PFSK-1 (cell line): ENCODE measurements around the gene PSME1.

ENCODE experiments used
- FOXP2 ChIP-seq: optimal IDR thresholded peaks from 2 replicates; pipeline ENCODE3; 2011; ENCODE audit warnings: borderline replicate concordance, control low read depth, inconsistent platforms; ENCODE audit not compliant: insufficient read depth; ENCODE audit errors: extremely low read length, extremely low read depth
- POLR2AphosphoS5 ChIP-seq: IDR thresholded peaks from 2 replicates; pipeline ENCODE4 v1.6.1; 2012; ENCODE audit warnings: low read depth, mild to moderate bottlenecking, control low read depth, low read length, moderate library complexity
- SIN3A ChIP-seq: IDR thresholded peaks from 2 replicates; pipeline ENCODE4 v1.6.1; 2012; ENCODE audit warnings: mild to moderate bottlenecking, low read length, moderate library complexity, borderline replicate concordance; ENCODE audit not compliant: insufficient read depth
- TAF1 ChIP-seq: IDR thresholded peaks from 2 replicates; pipeline ENCODE4 v1.6.1; 2012; ENCODE audit warnings: low read length, control low read depth, borderline replicate concordance; ENCODE audit not compliant: insufficient read depth
- TF ChIP-seq, protein P1 (sequence below), 2 experiments: IDR thresholded peaks; 2 replicates each; pipeline versions ENCODE4 v1.6.1 to v1.8.0; 2011 to 2012; ENCODE audit warnings: low read depth in 2 of 2, low read length in 2 of 2, control low read depth in 1 of 2, inconsistent platforms in 1 of 2, mild to moderate bottlenecking in 1 of 2, moderate library complexity in 1 of 2; ENCODE audit not compliant: insufficient read depth in 1 of 2

DNA sequence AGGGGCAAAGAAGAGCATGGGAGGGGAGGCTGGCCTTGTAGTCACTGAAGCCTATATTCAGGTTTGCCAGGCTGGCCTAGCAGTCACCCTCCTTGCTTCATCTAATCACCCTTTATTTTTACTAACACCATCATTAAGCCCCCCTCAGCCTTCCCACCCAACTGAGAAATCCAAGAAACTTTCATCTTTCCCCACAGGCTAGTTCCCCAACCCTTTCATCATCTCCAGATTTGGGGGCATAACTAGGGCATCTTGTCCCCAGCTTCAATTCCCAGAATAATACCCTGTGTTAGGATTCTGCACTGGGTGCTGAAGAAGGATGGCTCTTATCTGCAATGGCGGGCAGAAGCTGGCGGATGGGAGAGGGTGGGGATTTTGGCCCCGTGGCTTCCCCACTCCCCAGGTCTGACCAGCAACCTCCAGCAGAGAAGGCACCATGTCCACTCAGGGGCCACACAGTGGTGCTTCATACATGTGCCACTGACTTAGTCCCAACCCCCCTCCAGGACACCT lies 35.0 kb upstream of the PSME1 start:
- TF ChIP-seq, protein P1, sequence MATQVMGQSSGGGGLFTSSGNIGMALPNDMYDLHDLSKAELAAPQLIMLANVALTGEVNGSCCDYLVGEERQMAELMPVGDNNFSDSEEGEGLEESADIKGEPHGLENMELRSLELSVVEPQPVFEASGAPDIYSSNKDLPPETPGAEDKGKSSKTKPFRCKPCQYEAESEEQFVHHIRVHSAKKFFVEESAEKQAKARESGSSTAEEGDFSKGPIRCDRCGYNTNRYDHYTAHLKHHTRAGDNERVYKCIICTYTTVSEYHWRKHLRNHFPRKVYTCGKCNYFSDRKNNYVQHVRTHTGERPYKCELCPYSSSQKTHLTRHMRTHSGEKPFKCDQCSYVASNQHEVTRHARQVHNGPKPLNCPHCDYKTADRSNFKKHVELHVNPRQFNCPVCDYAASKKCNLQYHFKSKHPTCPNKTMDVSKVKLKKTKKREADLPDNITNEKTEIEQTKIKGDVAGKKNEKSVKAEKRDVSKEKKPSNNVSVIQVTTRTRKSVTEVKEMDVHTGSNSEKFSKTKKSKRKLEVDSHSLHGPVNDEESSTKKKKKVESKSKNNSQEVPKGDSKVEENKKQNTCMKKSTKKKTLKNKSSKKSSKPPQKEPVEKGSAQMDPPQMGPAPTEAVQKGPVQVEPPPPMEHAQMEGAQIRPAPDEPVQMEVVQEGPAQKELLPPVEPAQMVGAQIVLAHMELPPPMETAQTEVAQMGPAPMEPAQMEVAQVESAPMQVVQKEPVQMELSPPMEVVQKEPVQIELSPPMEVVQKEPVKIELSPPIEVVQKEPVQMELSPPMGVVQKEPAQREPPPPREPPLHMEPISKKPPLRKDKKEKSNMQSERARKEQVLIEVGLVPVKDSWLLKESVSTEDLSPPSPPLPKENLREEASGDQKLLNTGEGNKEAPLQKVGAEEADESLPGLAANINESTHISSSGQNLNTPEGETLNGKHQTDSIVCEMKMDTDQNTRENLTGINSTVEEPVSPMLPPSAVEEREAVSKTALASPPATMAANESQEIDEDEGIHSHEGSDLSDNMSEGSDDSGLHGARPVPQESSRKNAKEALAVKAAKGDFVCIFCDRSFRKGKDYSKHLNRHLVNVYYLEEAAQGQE (IDR thresholded peaks at IDR 0.05; ENCODE audit: insufficient read depth in 1 of 2, low read depth in 2 of 2, low read length in 2 of 2) = no peak
- TF ChIP-seq POLR2AphosphoS5 (no peak), TAF1 (no peak), SIN3A (no peak), FOXP2 (no peak)
